Cerebellar nuclear complex (tissue), 1 donor: Measurements from ENCODE around the gene COQ10B.

Experiments
- DNase-seq, 2 experiments: peaks; one replicate each; lab custom pipeline; 2025; lab: John Stamatoyannopoulos, UW

Gene COQ10B

DNA sequence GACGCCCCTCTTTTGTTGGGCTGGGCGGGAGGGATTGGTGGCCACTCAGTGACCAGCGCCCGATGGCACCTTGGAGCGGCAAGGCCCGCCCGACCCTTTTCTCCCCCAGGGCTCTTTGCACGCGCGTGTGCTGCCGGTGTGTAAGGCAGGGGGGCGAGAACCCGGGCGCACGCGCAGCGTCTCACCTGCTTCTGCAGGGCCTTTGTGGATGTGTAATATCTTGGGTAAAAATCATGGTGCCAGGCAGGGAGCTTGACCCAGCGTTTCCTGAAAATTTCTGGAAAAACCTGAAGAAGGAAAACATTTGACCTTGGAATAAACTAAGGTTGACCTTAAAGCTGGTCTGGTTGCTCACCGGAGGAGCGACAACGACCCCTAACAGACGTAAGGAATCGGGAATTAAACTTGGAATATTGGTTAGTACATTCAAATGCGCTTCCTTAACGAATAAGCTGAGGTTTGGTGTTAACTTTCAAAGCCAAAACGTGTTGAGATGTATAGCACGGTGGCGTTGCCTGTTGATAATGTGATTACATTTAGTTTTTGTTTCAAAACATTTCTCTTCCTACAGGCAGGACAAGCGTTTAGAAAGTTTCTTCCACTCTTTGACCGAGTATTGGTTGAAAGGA, 47.3 kb downstream of the COQ10B start:
- no peak for DNase-seq

DNA sequence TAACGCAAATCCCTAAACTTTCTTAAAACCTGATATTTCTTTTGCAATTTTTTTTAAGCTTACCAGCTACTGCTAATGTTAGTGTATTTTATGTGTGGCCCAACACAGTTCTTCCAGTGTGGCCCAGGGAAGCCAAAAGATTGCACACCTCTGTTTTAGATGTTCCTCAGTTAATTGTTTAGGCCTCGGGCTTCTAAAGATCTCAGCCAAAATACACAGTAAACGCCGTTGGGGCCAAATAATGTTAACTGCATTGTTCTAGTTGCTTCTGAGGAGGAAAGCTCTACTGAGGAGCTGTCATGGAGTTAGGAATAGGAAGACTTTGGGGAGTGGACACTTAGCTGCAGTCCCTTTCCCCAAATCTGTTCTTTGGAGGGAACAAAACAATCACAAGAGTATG, 48.8 kb downstream of the COQ10B start:
- no peak for DNase-seq

DNA sequence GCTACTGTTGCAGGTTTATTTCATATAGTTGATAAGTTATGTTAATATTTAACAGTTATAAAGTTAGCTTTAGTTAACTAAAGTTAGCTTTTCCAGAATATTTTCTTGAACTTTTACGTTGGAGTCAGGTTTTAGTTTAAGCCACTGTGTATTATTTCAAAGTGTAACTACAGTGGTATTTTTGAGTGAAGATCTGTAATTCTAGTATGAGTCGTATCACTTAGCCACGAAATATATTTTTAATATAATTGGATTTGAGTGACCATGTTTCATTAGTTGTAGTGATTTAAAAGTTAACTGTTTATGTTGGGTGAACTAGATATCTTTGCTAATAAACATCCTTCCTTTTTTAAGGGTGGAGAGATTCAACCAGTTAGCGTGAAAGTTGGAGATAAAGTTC, 49.3 kb downstream of the COQ10B start:
- DNase-seq, result no peak

DNA sequence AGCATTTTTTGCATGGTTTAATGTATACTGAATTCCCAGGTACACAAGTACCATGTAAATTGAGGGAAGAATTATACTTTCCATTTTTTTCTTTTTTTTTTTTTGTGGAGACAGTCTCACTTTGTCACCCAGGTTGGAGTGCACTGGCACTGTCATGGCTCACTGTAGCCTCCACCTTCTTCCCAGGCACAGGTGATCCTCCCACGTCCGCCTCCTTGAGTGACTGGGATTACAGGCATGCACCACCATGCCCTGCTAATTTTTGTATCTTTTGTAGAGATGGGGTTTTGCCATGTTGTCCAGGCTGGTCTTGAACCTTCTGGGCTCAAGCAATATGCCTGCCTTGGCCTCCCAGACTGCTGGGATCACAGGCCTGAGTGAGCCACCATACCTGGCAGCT, 50.6 kb downstream of the COQ10B start:
- DNase-seq, result no peak

DNA sequence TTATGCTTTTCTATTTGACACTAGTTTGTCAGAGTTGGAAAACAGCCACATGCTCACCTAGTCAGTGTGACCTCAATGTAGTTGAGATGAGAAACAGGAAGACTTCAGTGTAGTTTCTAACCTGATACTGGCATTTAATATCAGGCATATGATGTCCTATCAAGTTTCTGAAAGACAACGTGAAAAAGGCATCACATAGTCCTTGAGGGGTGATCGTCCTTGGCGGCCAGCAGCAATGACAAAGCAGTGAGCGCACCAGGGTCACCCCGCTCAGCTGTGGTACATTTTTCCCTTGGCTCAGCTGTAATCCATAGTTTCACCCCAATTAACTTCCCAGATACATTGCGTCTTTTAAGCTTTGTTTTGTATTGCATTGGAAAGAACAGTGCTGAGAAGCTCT, 51.2 kb downstream of the COQ10B start:
- no peak for DNase-seq

DNA sequence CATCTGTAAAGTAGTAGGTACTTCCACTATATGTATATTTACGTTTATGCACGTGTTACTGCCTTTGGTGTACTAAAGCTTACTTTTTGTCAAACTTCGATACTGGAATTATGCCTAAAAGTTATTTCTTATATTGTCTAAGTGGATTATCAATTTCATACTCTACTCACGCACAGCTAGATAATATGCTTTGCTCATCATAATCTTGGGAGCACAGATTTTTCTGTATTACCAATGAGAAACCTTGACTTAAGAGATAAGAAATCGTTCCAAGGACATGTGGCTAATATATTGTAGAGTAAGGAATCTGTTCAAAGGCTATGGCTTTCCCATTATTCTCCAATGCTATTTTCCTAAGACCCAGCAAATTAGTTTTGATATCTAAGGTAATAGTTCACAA, 53.3 kb downstream of the COQ10B start:
- no peak for DNase-seq

DNA sequence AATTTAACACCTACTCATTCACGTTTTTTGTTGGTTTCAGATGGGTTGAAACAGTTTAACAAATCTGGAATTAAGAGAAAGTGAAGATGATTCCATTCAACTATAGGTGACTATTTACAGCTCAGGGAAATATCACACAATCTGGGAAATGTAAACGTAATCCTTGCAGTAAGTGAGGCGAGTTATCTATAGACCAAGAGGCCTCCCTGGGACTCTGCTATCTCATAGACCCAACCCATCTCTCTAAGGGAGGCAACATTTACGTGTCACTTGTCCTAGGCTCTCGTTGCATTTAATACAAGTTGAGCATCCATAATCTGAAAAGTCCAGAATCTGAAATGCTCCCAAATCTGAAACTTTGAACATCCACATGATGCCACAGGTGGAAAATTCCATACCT, 60.6 kb downstream of the COQ10B start:
- DNase-seq, result no peak

DNA sequence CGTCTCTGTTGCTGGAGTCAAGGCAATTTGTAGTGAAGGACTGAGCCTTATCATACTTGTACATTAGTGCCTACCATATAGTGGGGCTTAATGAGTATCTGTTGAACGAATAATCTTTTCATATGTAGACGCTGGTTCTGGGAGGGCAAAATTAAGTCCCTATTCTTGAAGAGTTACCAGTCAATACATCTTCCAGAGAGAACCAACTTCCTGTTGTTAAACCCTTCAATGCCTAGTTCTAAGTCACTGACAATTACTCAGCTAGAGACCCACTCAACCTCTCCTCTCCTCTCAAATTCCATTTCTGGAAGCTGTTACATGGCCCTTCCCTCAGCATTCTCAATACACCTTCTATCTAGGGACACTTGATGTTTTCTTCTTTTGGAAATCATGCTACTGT, 61.4 kb downstream of the COQ10B start:
- DNase-seq, result no peak

DNA sequence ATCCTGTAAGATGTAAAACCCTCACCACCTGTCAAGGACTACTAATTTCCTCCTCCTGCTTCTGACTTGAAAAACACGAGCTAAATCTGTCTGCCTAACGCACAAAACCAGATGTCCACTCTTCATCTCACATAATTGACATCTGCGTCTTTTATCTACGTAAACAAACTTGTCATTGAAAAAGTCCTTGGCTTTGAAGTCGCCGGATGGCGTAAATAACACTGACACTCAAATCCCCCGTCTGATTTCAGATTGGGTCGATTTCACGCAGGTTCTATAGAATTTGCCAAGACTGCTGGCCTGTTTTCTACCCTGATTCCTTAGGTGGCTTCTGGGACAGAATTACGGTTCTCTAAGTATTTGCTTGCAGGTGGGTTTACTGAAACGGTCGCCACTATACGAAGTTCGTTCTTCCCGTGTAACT, 62.0 kb downstream of the COQ10B start:
- no peak for DNase-seq

DNA sequence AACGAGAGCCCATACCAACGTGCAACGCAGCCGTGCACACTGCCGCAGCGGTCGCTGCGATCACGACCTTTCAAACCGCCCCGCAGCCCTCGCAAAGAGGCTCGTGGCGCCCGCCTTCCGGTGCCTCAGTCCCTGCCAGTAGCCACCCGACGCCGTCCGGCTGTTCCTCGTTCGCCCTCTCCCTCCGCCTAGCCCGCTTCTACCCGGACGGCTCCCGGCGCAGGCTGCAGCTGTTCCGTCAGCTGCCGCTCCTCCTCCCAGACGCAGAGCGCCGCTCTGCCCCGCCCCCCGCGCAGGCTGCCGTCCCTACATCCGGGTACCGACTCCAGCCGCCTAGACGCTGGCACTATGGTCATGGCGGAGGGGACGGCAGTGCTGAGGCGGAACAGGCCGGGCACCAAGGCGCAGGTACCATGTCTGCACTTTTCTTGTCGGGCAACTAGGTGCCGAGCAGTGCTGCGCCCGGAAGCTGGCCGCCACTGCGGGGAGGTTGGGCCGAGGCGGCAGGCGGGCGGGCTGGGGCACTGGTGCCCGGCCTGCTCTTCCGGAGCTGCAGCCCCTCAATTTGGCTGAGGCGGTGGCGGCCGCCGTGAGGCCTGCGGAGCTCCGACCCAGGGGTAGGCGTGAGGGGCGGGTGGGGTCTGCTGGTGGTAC, 62.5 kb downstream of the COQ10B start, which contains the start of gene MOB4:
Gene MOB4 (plus strand): TSS at position 328 of the 654 bp plus-strand sequence. CDS start 21 bp downstream, at position 349.
- DNase-seq, result peak; percentile 20 to 64

DNA sequence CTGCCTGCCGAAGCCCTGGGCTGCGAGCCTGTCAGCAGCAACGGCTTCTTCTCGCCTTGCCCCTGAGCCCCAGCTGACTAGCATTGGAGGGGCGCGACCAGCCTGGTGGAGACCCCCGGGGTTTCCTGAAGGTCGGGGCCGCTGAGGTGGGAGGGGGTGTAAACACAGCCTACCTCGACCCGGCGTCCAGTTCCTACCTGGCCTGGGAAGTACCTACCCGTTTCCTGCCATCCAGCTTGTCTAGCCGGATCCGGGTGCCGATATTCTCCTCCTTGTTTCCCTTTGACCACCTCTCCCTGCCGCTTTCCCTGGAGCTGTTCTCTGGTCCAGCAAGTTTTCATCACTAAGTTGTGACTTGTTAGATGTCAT, 63.0 kb downstream of the COQ10B start:
- no peak for DNase-seq

DNA sequence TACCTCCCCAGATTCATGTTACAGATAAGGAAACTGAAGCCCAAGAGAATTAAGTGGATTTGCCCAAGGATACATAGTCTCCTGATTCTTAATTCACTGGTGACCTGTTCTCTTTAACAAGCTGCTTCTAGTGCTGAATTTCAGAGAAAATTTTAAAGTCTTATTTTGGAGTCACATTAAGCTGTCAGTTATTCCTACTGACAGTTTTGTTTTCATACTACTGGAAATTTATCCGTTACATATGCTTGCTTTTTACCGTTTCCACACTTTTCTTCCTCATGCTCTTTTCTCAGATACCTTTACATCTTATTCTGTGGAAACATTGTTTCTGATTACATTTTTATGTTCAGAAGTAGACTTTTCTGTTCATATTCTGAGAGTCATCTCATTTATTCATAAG, 63.8 kb downstream of the COQ10B start:
- DNase-seq, result no peak
